ENCODE measurements around the gene ZNF396.
A peak's percentile ranks its signal among the peaks of the same experiment; 100 is the strongest.

The ZNF396 gene

DNA sequence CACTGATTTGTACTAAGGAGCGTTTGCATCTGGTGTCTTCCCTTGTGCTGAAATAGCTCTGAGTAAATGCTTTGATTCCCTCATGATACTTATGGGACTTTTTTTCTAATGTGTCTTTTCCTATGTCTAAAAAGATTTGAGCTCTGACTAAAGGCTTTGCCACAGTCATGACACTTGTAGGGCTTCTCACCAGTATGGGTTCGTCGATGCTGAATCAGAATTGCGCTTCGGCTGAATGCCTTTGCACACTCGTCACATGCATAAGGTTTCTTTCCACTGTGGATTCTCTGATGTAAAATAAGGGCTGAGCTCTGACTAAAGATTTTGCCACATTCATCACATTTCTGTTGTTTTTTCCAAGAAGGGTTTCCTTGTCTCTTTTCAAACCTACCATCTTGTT is 8.0 kb downstream of the ZNF396 start:
- H3K4me1 ChIP-seq, result no peaks in the 10 kb centered on the region
- no peak overlapping the region for H3K4me2 ChIP-seq (ENCODE audit: low read length)
- no peak overlapping the region for H3K4me3 ChIP-seq (ENCODE audit: low read depth, low read length)
- no peak overlapping the region for H3K27ac ChIP-seq
- H3K9me3 ChIP-seq (ENCODE audit: control insufficient read depth, low read length), result no peaks in the 10 kb centered on the region
- H3K9ac ChIP-seq, result no peak overlapping the region
- no peaks in the 10 kb centered on the region for H3K79me2 ChIP-seq
- no peaks in the 10 kb centered on the region for H3K36me3 ChIP-seq (ENCODE audit: control insufficient read depth, insufficient read depth, low read length)
- no peaks in the 10 kb centered on the region for H3K27me3 ChIP-seq (ENCODE audit: control insufficient read depth, insufficient read depth, low read length)
- TF ChIP-seq, protein P1, sequence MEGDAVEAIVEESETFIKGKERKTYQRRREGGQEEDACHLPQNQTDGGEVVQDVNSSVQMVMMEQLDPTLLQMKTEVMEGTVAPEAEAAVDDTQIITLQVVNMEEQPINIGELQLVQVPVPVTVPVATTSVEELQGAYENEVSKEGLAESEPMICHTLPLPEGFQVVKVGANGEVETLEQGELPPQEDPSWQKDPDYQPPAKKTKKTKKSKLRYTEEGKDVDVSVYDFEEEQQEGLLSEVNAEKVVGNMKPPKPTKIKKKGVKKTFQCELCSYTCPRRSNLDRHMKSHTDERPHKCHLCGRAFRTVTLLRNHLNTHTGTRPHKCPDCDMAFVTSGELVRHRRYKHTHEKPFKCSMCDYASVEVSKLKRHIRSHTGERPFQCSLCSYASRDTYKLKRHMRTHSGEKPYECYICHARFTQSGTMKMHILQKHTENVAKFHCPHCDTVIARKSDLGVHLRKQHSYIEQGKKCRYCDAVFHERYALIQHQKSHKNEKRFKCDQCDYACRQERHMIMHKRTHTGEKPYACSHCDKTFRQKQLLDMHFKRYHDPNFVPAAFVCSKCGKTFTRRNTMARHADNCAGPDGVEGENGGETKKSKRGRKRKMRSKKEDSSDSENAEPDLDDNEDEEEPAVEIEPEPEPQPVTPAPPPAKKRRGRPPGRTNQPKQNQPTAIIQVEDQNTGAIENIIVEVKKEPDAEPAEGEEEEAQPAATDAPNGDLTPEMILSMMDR (IDR thresholded peaks at IDR 0.05), result no peak
- no peak overlapping the region for H2AFZ ChIP-seq

- Histone ChIP-seq H3K27ac (no peak overlapping the region), H2AFZ (no peak overlapping the region), H3K4me3 (ENCODE audit: low read depth, low read length) (no peak overlapping the region), H3K79me2 (no peaks in the 10 kb centered on the region), H3K9ac (no peak overlapping the region), H3K4me1 (no peaks in the 10 kb centered on the region), H3K27me3 (ENCODE audit: control insufficient read depth, insufficient read depth, low read length) (no peaks in the 10 kb centered on the region), H3K9me3 (ENCODE audit: control insufficient read depth, low read length) (no peaks in the 10 kb centered on the region), H3K36me3 (ENCODE audit: control insufficient read depth, insufficient read depth, low read length) (no peaks in the 10 kb centered on the region), H3K4me2 (ENCODE audit: low read length) (no peak overlapping the region)
- TF ChIP-seq, protein P1 (IDR thresholded peaks at IDR 0.05), result no peak
Measured at GRCh38 chr18:35368595-35368994, 8.5 kb downstream of the ZNF396 start.

GRCh38 chr18:35362531-35362930 is 14.6 kb downstream of the ZNF396 start:
- TF ChIP-seq, protein P1 (IDR thresholded peaks at IDR 0.05), result no peak

DNA sequence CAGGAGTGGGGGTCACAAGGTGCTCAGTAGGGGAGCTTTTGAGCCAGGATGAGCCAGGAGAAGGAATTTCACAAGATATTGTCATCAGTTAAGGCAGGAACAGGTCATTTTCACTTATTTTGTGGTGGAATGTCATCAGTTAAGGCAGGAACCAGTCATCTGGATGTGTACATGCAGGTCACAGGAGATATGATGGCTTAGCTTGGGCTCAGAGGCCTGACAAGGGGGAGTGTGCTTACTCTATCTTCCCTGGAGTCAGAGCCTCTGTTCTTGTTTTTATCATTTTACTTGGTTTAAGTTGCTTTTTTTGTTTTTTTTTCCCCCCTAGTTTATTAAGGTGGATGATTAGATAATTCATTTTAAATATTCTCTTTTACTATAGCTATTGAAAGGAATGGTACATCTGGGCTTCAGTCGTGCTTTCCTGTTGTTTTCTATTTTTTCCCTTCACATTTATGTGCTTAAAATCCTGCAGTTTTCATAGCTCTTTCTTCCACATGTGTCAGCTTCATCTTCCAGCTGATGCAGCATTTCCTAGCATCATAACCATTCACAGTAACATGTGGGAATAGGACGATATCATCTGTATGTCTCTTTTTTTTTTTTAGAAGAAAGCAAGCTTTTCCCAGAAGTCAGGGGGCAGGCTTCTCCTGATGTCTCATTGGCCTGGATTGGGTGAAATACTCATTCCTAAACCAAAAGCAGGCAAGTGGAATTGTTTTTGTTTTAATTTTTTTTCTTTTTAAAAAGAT is 15.4 kb downstream of the ZNF396 start:
- H3K4me1 ChIP-seq, result no peaks in the 10 kb centered on the region

More at GRCh38 chr18:35362531-35362930, 14.6 kb downstream of the ZNF396 start:
- Histone ChIP-seq H3K4me1 (no peaks in the 10 kb centered on the region), H3K27me3 (ENCODE audit: control insufficient read depth, insufficient read depth, low read length) (no peaks in the 10 kb centered on the region), H3K9ac (no peak overlapping the region), H3K27ac (no peak overlapping the region), H3K79me2 (no peaks in the 10 kb centered on the region), H3K4me2 (ENCODE audit: low read length) (no peak overlapping the region), H3K9me3 (ENCODE audit: control insufficient read depth, low read length) (no peaks in the 10 kb centered on the region), H3K36me3 (ENCODE audit: control insufficient read depth, insufficient read depth, low read length) (no peaks in the 10 kb centered on the region), H2AFZ (no peak overlapping the region), H3K4me3 (ENCODE audit: low read depth, low read length) (no peak overlapping the region)

More for the DNA sequence above, 15.4 kb downstream of the ZNF396 start:
- peak overlapping the region; percentile 43 for H2AFZ ChIP-seq
- H3K27me3 ChIP-seq (ENCODE audit: control insufficient read depth, insufficient read depth, low read length), result no peaks in the 10 kb centered on the region
- no peaks in the 10 kb centered on the region for H3K9me3 ChIP-seq (ENCODE audit: control insufficient read depth, low read length)
- no peak overlapping the region for H3K27ac ChIP-seq
- TF ChIP-seq, protein P1 (IDR thresholded peaks at IDR 0.05), result no peak
- H3K79me2 ChIP-seq, result no peaks in the 10 kb centered on the region
- H3K9ac ChIP-seq, result no peak overlapping the region
- no peaks in the 10 kb centered on the region for H3K36me3 ChIP-seq (ENCODE audit: control insufficient read depth, insufficient read depth, low read length)
- H3K4me2 ChIP-seq (ENCODE audit: low read length), result no peak overlapping the region
- H3K4me3 ChIP-seq (ENCODE audit: low read depth, low read length), result no peak overlapping the region

Measured in parathyroid adenoma (tissue), 2 donors.